OCI-M1 (cell line): ENCODE results near the gene HLA-DPB1.

Experiments used
- DNase-seq: peaks from one replicate; lab custom pipeline; 2025; lab: John Stamatoyannopoulos, UW

Gene HLA-DPB1

GRCh38 chr6:33071569-33071968 lies 4.2 kb upstream of the HLA-DPB1 start:
- no peak for DNase-seq

GRCh38 chr6:33072508-33073100 lies 3.2 kb upstream of the HLA-DPB1 start:
- peak; percentile 30 for DNase-seq

GRCh38 chr6:33073431-33073871 lies 2.3 kb upstream of the HLA-DPB1 start, which contains the start of gene HLA-DPA1:
Gene HLA-DPA1 (minus strand): TSS chr6:33073649.
- DNase-seq: peak; percentile 92

- no peak for DNase-seq
Measured at GRCh38 chr6:33075208-33075567, 602 bp upstream of the HLA-DPB1 start.

GRCh38 chr6:33076406-33076934 lies 680 bp downstream of the HLA-DPB1 start:
- DNase-seq: peak; percentile 37

GRCh38 chr6:33077908-33078307 lies 2.1 kb downstream of the HLA-DPB1 start:
- no peak for DNase-seq

- no peak for DNase-seq
Measured at GRCh38 chr6:33078442-33078841, 2.7 kb downstream of the HLA-DPB1 start.

GRCh38 chr6:33078919-33079521 lies 3.2 kb downstream of the HLA-DPB1 start:
- no peak for DNase-seq

- no peak for DNase-seq
Measured at GRCh38 chr6:33079580-33079979, 3.8 kb downstream of the HLA-DPB1 start.

GRCh38 chr6:33080127-33081089 lies 4.6 kb downstream of the HLA-DPB1 start:
- DNase-seq: no peak

- DNase-seq: no peak
Measured at GRCh38 chr6:33081098-33081824, 5.5 kb downstream of the HLA-DPB1 start.

GRCh38 chr6:33082702-33083101 lies 6.9 kb downstream of the HLA-DPB1 start:
- peak; percentile 77 for DNase-seq

GRCh38 chr6:33085627-33086026 lies 9.8 kb downstream of the HLA-DPB1 start:
- no peak for DNase-seq

GRCh38 chr6:33088258-33088930 lies 12.6 kb downstream of the HLA-DPB1 start:
- no peak for DNase-seq

- DNase-seq: no peak
Measured at GRCh38 chr6:33088931-33089620, 13.3 kb downstream of the HLA-DPB1 start.

- DNase-seq: peak; percentile 79
Measured at GRCh38 chr6:33091957-33092356, 16.2 kb downstream of the HLA-DPB1 start.

- no peak for DNase-seq
Measured at GRCh38 chr6:33092385-33092784, 16.6 kb downstream of the HLA-DPB1 start.

GRCh38 chr6:33093855-33094254 lies 18.1 kb downstream of the HLA-DPB1 start:
- DNase-seq: no peak

- no peak for DNase-seq
Measured at GRCh38 chr6:33095681-33096080, 19.9 kb downstream of the HLA-DPB1 start.

- peak; percentile 35 for DNase-seq
Measured at GRCh38 chr6:33101121-33101737, 25.4 kb downstream of the HLA-DPB1 start.
